Activated CD4-positive, alpha-beta T cell treated with anti-CD3 and anti-CD28 coated beads, Interleukin-10, Interleukin-2, amounts not matched to agents 100 ng/mL and 50 ng/mL, durations not matched to agents 16 hours and 8 hours (primary cell): Measurements from ENCODE around the gene SLC25A13.

Source experiments
- DNase-seq: peaks from one replicate; pipeline ENCODE4 v3.0.0-alpha.2; 2020

Gene SLC25A13

DNA sequence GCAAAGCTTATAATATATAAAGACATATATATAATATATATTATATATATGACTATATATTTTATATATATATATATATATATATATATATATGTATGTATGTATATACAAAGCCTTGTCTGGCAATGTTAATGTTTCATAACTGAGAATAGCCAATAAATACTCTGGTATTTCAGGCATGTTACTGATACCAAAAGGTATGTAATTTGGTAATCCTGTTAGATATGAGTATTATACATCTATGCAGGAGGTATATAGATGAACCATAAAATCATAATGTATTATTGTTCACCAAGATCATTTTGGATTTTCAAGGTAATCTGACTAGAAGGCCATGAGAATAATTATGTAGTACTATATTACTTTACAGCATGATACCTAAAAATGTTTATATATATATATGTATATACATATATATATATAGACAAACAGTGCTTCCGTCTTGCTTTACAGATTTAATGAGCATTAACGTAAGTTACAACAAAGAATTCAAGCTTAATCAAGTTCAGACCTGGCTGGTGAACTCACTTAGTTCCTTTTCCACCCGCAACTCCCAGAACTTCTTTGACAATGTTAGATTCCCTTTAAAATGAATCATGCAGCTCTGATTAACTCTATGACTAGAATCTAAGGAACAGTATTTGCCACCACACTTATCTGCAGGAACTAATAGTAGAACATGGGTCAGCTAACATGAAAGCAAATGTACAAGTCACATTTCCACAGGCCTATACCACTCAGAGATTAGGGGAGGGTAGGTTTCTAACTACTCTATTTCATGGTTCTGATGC lies 82.7 kb downstream of the SLC25A13 start:
- no peak for DNase-seq

DNA sequence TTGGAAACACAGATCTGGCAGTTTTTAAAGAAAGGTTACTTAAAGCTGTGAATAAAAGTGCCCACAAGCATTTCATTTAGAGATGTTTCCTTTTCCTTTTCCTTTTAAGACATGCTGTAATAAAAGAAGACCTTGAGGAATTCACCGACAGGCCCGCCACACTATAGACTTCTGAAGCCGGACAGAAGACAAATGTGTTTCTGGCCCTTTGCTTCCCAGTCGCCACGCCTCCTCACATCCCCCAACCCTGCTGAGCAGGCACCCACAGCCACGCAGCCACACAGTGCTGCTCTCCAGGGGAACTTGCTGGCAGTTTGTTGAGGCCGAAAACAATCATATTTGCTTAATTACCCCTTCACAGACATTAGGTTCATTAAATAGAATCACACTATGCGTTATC lies 83.4 kb downstream of the SLC25A13 start:
- no peak for DNase-seq

DNA sequence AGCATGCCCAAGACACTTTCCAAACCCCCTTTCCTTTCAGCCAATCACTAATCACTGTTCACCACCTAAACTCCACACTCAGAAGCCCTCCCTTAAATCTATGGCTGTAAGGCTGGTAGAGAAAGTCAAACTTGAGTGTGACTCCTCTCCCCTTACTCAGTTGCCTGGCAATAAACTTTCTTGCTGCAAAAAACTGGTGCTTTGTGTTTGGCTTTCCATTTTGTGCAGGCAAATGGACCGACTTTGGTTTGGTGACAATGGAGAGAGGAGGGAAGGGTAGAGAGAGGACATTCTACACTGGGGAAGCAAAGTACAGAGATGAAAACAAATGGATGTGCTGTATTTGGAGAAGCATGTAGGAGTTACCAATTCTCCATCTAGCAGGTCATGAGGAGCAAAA lies 84.9 kb downstream of the SLC25A13 start:
- DNase-seq: no peak

DNA sequence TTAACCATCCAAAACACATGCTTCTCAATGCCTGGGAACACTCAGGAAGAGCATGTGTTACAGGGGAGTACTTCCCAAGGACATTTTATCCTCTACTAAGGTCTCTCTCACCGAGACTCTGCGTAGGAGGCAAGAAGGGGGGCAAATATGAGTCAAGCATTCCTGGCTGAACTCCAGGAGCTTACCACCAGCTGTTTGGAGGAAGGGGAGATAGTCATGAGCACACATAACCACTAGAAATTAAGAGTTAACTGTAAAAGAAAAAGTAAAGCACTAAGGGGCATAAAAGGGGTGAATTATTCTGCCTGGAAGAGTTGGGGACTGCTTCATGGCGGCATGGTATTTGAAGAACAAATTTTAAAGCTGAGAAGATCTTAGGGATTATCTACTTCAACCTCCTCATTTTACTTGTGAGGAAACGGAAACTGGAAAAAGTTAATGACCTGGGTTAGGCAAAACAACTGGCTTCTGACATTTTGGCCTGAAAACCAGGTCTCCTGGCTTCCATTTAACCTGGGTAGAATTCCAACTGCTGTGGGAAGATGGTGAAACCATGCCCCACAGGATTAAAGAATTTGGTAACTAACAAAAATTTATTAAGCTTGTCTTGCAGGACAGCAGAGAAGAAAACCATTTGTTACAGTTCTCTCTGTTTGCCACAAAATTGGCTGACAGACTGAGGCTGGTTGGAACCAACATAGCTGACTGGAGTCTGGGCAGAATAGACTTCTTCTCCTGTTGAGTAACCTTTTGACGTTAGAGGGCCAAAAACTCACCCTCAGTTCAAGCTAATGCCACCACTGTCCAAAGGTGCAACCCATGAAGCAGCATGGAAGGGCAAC lies 85.5 kb downstream of the SLC25A13 start:
- DNase-seq: no peak

DNA sequence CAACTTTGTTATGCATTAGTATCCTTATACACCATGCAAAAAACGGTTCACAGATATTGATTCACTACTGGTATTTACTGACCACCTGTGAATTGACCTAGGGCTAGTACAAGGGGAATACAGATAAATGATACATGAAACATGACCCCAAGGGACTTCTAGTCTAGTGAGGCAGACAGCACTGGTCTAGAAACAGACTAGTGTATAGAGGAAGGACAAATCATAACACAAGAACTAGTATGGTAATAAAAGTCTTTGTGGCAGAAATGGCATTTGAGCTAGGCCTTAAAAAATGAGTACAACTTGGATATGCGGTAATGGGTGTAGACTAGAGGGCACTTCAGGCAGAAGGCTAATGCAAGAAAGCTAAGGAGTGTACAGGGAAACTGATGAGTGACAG lies 86.6 kb downstream of the SLC25A13 start:
- no peak for DNase-seq

DNA sequence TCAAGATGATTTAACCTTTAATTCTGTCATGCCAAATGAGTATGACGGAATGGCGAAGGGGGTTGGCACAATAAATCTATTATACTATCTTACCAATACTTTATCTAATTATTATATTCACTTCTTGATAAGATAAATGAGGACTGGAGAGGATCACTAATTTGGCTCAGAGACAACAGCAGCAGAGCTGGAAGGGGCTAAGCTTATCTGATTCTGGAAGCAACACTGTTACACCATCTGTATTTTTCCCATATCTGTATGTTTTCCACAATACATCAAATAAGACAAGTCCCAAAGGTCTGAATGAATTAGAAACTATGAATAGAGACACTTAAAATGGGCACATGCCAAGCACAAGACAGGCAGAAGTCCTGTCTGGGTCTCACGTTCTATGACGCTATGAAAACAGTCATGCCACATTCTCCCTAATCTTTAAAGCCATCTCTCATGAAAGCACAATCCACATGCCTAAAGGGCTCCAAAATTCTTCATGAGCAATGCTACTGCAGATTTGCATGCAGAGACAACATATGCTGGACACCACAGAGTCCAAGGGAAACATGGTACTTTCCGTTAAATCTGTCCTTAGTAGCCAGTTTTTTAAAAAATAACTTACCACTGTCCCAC lies 88.3 kb downstream of the SLC25A13 start:
- DNase-seq: no peak

DNA sequence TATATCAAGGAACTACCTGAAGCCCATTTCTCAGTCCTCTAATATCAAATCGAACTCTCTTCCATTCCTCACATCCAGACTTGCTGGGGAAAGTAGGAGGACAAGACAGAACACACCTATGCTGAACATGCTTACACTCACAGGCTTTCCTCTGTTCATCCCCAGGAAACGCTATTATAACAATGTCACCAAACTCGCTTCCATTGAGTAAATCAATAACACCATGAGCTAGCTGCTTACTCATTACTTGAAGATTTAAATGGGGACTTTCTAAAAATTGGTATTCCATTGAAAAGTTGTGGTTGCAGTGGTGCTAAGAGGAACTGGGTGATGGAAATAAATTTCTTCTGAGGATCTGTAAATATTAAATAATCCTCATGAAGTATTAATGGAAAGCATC lies 88.8 kb downstream of the SLC25A13 start:
- no peak for DNase-seq

DNA sequence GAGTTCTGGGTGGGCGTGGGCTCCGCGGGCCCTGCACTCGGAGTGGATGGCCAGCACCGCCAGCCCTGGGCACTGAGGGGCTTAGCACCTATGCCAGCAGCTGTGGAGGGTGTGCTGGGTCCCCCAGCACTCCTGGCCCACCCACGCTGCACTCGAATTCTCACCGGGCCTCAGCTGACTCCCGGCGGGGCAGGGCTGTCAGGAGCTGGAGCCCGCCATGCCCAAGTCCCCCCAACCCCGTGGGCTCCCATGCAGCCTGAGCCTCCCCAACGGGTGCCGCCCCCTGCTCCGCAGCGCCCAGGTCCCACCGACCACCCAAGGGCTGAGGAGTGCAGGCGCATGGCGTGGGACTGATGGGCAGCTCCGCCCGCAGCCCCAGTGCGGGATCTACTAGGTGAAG lies 93.1 kb downstream of the SLC25A13 start:
- DNase-seq: no peak

DNA sequence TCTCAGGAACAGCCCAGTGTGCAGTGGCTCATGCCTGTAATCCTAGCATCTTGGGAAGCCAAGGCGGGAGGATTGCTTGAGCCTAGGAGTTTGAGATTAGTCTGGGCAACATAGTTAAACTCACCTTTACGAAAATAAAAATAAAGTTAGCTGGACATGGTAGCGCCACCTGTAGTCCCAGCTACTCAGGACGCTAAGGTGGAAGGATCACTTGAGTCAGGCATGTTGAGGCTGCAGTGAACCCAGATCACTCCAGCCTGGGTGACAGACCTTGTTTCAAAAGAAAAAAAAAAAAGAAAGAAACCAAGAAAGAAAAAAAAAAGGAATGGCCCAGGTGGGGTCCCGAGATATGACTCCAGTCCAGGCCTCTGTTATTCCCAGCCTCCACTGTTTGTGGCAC lies 96.6 kb downstream of the SLC25A13 start:
- DNase-seq: no peak

DNA sequence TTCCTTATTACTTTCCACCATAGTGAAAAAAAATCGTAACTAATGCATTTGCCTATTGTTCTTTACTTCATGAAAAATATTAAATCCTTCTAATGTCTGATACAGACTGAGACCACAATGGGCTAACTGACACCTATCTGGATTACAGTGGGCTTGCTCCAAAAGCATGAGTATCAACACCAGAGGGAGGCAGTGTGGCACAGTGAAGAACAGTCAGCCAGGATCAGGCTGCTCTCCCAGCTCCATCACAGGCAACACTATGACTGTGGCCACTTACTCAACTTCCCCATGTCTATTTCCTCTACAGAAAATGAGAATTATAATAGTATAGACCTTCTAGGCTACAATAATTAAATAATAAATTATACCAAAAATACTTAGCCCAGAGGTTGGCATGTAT lies 97.2 kb downstream of the SLC25A13 start:
- DNase-seq: peak; percentile 9

DNA sequence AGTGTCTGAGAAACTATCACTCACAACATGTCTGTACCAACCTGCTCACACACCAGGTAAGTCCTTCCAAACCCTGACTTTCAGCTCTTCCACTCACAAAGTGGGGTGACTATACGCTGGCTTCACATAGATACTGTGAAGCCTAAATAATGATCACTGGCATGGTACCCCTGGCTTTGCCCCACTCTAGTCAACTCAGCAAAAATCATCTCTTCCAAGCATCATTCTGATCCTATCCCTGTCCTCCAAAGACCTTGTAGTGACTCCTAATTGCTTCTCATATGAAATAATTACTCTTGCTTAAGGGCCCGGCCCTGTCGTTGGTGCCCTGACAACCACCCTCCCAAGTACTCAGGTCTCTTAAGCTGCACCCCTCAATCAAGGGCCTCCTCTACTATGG lies 97.8 kb downstream of the SLC25A13 start:
- DNase-seq: no peak

DNA sequence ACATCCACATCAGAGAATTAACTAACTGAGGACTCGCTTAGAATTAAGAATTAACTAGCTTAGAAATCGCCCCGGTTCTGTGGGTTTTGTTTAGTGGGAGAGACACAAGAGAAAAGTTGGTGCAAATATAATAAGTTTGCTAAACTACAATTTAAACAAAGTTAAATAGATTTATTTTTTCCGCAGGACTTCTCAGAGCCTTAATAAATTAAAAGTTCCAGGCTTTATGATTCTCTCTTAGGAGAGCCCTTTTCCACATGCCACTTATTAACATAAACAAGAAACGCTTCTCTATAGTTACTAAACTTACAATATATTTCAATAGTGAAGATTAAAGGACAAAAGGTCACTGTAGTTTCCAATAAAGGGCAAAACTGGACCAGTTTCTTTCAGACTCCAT lies 100.0 kb downstream of the SLC25A13 start:
- no peak for DNase-seq

DNA sequence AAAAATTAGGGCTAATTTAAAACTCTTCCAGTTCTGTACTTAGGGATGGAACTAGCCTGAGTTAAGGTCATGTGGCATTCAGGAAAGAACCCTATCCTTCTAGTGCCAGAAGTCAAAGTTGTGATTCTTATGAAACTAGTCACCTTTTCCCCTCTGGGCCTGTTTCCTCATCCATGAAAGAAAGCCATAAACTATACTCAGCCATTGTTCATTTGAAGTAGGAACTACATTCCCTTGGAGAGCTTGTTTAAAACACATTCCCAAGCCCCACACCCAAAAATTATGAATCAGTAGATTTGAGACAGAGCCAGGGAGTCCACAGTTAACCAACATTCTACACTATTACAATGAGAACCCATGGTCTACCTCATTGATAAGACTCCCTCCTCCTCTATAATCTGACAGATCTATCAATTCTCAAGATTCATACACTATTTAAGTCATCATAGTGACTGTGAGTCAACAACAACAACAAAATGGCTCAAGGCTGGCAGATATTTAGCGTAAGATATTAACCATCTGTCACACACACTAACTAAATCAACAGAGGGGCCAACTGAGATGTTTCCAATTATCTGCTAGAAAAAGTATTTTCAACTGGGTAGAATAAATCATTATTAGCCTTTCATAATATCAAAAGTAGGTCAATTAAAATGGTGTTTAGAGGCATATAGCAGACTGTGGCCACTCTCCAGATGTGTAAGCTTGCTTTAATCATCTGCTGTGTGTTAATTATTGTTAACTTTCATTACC lies 102.3 kb downstream of the SLC25A13 start:
- DNase-seq: no peak

DNA sequence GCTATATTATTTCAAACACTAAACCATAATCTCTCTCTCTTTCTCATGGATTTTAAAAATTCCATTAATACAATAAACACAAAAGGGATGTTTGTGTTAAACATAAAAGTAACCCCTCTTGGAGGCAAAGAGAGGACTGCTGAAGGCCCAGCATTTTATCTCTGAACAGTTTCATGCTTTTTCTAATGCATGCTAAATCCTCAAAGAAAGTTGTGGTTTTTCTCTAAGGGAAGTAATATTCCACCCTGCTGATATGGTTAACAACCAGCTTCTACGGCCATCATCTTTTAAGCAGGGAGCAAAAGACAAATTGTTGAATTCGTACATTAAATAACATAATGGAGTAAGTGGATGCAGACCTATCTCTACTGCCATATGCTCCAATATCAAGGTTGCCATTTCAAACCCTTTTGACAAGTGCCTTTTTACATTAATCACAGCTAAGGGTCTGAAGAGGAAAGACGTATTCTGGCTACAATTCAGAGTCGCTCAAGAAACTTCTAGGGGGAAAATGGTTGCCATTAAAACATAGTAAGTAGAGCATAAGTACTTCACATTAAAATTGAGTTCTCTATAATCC lies 103.1 kb downstream of the SLC25A13 start:
- no peak for DNase-seq

DNA sequence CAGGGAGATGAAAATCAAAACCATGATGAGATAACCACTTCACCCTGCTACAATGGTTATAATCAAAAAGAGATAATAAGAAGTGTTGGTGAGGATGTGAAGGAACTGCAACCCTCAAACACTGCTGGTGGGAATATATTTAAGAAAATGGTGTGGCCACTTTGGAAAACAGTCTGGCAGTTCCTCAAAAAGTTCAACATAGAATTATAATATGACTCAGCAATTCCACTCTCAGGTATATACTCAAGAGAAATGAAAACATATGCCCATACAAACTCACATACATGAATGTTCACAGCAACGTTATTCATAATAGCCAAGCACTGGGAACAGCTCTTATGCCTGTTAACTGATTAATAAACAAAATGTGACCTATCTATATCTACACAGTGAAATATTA lies 104.8 kb downstream of the SLC25A13 start:
- DNase-seq: no peak

DNA sequence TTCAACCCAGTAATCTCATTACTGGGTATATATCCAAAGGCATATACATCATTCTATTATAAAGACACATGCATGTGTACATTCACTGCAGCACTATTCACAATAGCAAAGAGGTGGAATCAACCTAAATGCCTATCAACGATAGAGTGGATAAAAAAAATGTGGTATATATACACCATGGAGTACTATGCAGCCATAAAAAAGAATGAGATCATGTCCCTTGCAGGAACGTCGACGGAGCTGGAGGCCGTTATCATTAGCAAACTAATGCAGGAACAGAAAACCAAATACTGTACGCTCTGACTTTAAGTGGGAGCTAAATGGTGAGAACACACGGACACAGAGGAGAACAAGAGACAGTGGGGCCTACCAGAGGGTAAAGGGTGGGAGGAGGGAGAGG lies 105.5 kb downstream of the SLC25A13 start:
- DNase-seq: no peak

DNA sequence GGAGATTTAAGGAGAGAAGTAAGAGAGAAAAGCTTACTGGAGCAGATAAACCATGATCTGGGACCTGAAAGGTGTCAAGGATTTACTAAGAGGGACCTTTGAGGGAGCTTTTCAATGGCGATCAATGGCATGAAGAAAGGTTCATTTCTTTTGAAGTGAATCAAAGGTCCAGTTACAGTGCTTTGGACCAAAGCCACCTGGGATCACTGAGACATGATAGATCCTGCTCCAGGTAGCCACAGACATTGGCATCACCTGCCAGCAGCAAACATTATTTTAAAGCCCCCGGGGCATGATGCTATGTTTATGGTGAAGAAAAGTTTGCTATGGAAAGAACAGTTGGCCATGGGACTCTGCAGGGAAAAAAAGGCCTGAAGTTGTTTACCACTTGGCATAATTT lies 109.4 kb downstream of the SLC25A13 start:
- DNase-seq: no peak

DNA sequence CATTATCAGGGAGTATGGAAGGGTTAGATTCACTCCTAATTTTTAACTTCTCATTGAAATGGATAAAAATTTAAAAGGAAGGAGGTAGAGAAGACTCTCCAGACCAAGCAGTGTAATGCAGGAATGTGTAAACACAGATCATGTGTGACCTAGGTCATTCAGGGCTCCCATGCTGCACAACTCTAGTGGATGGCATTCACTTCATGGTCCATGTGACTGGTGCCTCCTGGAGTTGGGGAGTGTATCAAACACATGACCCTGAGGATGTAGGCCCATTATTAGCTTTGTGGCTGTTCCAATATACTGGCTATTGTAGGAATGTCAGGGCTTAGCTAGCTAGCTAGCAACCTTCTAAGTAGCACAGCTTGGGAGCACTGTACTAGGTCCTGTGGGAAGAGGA lies 109.9 kb downstream of the SLC25A13 start:
- DNase-seq: no peak

DNA sequence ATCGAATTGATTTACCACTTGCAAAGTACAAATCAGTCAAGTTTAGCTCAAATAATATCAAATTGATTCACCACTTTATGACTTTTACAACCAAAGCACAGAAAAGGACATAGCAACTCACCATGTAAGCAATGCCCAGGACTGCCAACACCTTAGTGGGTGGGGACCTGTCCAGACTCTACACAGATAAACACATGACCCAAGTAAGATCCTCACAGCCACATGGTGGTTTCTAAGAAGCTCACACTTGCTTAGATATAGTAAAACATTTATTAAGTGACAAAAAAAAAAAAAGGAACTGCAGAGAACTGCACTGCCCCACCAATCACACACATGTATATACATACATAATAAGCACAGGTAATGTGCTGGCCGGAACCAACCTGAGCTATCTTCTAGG lies 116.2 kb downstream of the SLC25A13 start:
- DNase-seq: no peak

DNA sequence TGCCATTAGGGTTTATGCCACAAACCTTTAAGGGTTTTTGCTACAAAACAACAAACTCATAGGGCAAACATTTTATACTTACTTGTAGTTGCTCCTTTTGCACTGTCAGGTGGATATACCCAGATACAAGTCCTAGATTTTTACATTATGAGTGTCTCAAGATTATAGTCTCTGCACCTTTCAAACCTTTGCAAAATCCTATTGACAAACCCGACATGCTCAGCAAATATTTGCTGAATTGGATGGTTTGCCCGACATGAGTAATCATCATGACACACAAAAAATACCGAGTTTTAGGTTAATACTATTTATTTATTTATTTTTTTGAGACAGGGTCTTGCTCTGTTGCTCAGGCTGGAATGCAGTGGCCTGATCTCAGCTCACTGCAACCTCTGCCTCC lies 117.3 kb downstream of the SLC25A13 start:
- no peak for DNase-seq

DNA sequence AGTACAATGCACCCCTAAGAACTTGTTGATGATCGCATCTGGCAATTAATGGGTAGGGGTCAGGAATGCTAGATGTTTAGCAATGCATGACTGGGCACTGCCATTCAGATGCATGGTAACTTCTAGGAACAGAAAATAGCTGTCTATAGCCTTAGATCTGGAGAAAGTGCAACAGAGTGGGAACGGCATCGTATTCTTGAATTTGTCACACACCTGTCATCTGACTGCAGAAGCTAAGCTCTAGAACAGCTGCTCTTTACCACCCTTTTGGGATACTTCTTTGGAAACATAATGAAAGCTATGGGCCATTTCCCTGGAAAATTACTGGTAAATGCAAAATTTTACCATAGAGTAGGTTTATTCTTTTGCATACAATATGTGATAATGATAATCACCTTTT lies 118.1 kb downstream of the SLC25A13 start:
- DNase-seq: no peak

DNA sequence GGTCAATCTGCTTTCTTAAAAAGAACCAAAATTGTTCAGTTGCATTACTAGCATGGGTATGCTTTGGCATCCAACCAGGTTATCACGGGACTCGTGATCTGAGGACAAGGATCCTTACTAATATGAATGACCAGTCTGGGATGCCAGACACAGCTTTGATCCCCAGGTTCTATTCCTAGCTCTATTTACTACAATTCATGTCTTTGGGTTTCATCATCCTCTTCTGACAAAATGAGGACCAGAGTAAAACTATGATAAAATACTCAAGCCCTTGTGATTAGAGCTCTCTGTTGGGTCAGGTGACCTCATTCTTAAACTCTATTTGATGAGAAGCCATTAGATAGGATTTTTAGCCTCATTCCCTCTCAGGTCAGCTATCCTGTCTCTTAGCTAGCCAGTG lies 119.8 kb downstream of the SLC25A13 start:
- no peak for DNase-seq

DNA sequence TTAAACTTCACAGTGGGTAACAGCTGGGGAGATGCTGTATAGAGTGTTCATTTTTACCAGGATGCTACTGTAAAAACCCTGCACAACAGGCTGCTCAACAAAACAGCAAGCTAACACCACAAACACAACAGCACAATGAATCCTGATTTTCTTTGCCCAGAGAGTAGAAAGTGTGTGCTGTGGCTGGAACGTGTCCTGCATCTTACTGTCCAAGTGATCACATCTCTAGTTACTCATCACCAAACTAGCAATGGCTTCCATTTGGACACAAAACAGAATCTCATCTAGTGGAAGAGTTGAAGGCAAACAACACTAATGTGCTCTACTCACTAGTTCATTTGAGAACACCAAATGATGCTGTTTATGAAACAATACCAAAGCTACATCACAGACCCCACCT lies 121.2 kb downstream of the SLC25A13 start:
- no peak for DNase-seq
